ENCODE data around the gene GPM6B. TPM values are rescaled to one million over a fixed set of nuclear protein-coding genes. Genes with fewer than 3 reads are reported as not detected.

The GPM6B gene
- polyA plus RNA-seq, 1 donor from 2014 or later, result 205 TPM

GRCh38 chrX:13797512-13797911 lies 19.4 kb downstream of the GPM6B start:
- no peaks in the 10 kb centered on the region for H3K36me3 ChIP-seq (ENCODE audit: insufficient read depth, low read length)
- H4K20me1 ChIP-seq (ENCODE audit: insufficient read depth), result no peaks in the 10 kb centered on the region
- H3K4me3 ChIP-seq (ENCODE audit: low read length), result no peak overlapping the region
- H3F3A ChIP-seq (ENCODE audit: insufficient read depth, low read length, poor library complexity, severe bottlenecking), result no peaks in the 10 kb centered on the region
- H2AFZ ChIP-seq (ENCODE audit: low read depth, low read length), result no peak overlapping the region
- TF ChIP-seq RAD21 (conservative IDR thresholded peaks at IDR 0.05), result no peak
- no peaks in the 10 kb centered on the region for H3K9me2 ChIP-seq (ENCODE audit: insufficient read depth, low read length)
- H3K79me2 ChIP-seq (replicated peaks; ENCODE audit: insufficient read depth, low read length), result no peaks in the 10 kb centered on the region
- no peak overlapping the region for H3K4me2 ChIP-seq (ENCODE audit: low read length)
- no peaks in the 10 kb centered on the region for H3K27me3 ChIP-seq (ENCODE audit: insufficient read depth, low read depth, low read length)
- no peak overlapping the region for H3K27ac ChIP-seq (ENCODE audit: low read length)
- no peaks in the 10 kb centered on the region for H3K9me3 ChIP-seq (ENCODE audit: low read length)
- no peak overlapping the region for H3K9ac ChIP-seq (ENCODE audit: low read length)

- H3F3A ChIP-seq (ENCODE audit: insufficient read depth, low read length, poor library complexity, severe bottlenecking), result no peaks in the 10 kb centered on the region
- H3K4me2 ChIP-seq (ENCODE audit: low read length), result no peak overlapping the region
- no peak overlapping the region for H2AFZ ChIP-seq (ENCODE audit: low read depth, low read length)
- no peaks in the 10 kb centered on the region for H3K36me3 ChIP-seq (ENCODE audit: insufficient read depth, low read length)
- TF ChIP-seq EZH2 (IDR thresholded peaks at IDR 0.05; ENCODE audit: borderline replicate concordance, insufficient read depth, low read length, poor library complexity, severe bottlenecking) (no peak), TAF1 (IDR thresholded peaks at IDR 0.05; ENCODE audit: low read depth) (no peak)
- no peaks in the 10 kb centered on the region for H3K27me3 ChIP-seq (ENCODE audit: insufficient read depth, low read depth, low read length)
- no peak overlapping the region for H3K9ac ChIP-seq (ENCODE audit: low read length)
- H3K79me2 ChIP-seq (replicated peaks; ENCODE audit: insufficient read depth, low read length), result no peaks in the 10 kb centered on the region
- H3K9me2 ChIP-seq (ENCODE audit: insufficient read depth, low read length), result no peaks in the 10 kb centered on the region
- no peak overlapping the region for H3K4me3 ChIP-seq (ENCODE audit: low read length)
- no peaks in the 10 kb centered on the region for H4K20me1 ChIP-seq (ENCODE audit: insufficient read depth)
- H3K27ac ChIP-seq (ENCODE audit: low read length), result no peak overlapping the region
- no peaks in the 10 kb centered on the region for H3K9me3 ChIP-seq (ENCODE audit: low read length)
Observed at GRCh38 chrX:13794417-13794816, 22.5 kb downstream of the GPM6B start.

- H3K27ac ChIP-seq (ENCODE audit: low read length), result no peak overlapping the region
- H3K4me2 ChIP-seq (ENCODE audit: low read length), result no peak overlapping the region
Observed at GRCh38 chrX:13793897-13794296, 23.0 kb downstream of the GPM6B start.

More at GRCh38 chrX:13793897-13794296, 23.0 kb downstream of the GPM6B start:
- no peak for TF ChIP-seq TAF1 (IDR thresholded peaks at IDR 0.05; ENCODE audit: low read depth)
- no peak for TF ChIP-seq RAD21 (conservative IDR thresholded peaks at IDR 0.05)
- TF ChIP-seq MXI1 (conservative IDR thresholded peaks at IDR 0.05; ENCODE audit: poor library complexity, severe bottlenecking), result no peak
- TF ChIP-seq, protein P1, sequence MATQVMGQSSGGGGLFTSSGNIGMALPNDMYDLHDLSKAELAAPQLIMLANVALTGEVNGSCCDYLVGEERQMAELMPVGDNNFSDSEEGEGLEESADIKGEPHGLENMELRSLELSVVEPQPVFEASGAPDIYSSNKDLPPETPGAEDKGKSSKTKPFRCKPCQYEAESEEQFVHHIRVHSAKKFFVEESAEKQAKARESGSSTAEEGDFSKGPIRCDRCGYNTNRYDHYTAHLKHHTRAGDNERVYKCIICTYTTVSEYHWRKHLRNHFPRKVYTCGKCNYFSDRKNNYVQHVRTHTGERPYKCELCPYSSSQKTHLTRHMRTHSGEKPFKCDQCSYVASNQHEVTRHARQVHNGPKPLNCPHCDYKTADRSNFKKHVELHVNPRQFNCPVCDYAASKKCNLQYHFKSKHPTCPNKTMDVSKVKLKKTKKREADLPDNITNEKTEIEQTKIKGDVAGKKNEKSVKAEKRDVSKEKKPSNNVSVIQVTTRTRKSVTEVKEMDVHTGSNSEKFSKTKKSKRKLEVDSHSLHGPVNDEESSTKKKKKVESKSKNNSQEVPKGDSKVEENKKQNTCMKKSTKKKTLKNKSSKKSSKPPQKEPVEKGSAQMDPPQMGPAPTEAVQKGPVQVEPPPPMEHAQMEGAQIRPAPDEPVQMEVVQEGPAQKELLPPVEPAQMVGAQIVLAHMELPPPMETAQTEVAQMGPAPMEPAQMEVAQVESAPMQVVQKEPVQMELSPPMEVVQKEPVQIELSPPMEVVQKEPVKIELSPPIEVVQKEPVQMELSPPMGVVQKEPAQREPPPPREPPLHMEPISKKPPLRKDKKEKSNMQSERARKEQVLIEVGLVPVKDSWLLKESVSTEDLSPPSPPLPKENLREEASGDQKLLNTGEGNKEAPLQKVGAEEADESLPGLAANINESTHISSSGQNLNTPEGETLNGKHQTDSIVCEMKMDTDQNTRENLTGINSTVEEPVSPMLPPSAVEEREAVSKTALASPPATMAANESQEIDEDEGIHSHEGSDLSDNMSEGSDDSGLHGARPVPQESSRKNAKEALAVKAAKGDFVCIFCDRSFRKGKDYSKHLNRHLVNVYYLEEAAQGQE (IDR thresholded peaks at IDR 0.05; ENCODE audit: borderline replicate concordance), result no peak
- no peak for TF ChIP-seq POLR2AphosphoS5 (IDR thresholded peaks at IDR 0.05)
- TF ChIP-seq SMC3 (conservative IDR thresholded peaks at IDR 0.05; ENCODE audit: poor library complexity), result no peak
- TF ChIP-seq EP300 (conservative IDR thresholded peaks at IDR 0.05; ENCODE audit: poor library complexity, severe bottlenecking), result no peak
- TF ChIP-seq, protein P2, sequence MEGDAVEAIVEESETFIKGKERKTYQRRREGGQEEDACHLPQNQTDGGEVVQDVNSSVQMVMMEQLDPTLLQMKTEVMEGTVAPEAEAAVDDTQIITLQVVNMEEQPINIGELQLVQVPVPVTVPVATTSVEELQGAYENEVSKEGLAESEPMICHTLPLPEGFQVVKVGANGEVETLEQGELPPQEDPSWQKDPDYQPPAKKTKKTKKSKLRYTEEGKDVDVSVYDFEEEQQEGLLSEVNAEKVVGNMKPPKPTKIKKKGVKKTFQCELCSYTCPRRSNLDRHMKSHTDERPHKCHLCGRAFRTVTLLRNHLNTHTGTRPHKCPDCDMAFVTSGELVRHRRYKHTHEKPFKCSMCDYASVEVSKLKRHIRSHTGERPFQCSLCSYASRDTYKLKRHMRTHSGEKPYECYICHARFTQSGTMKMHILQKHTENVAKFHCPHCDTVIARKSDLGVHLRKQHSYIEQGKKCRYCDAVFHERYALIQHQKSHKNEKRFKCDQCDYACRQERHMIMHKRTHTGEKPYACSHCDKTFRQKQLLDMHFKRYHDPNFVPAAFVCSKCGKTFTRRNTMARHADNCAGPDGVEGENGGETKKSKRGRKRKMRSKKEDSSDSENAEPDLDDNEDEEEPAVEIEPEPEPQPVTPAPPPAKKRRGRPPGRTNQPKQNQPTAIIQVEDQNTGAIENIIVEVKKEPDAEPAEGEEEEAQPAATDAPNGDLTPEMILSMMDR (IDR thresholded peaks at IDR 0.05; ENCODE audit: poor library complexity, severe bottlenecking), result no peak
- no peak for TF ChIP-seq EZH2 (IDR thresholded peaks at IDR 0.05; ENCODE audit: borderline replicate concordance, insufficient read depth, low read length, poor library complexity, severe bottlenecking)
- no peaks in the 10 kb centered on the region for H3K79me2 ChIP-seq (replicated peaks; ENCODE audit: insufficient read depth, low read length)
- H4K20me1 ChIP-seq (ENCODE audit: insufficient read depth), result no peaks in the 10 kb centered on the region
- no peak overlapping the region for H2AFZ ChIP-seq (ENCODE audit: low read depth, low read length)
- no peaks in the 10 kb centered on the region for H3K27me3 ChIP-seq (ENCODE audit: insufficient read depth, low read depth, low read length)
- no peak overlapping the region for H3K4me3 ChIP-seq (ENCODE audit: low read length)
- H3K9ac ChIP-seq (ENCODE audit: low read length), result no peak overlapping the region
- H3K9me3 ChIP-seq (ENCODE audit: low read length), result no peaks in the 10 kb centered on the region
- no peaks in the 10 kb centered on the region for H3K9me2 ChIP-seq (ENCODE audit: insufficient read depth, low read length)
- no peaks in the 10 kb centered on the region for H3K36me3 ChIP-seq (ENCODE audit: insufficient read depth, low read length)
- H3F3A ChIP-seq (ENCODE audit: insufficient read depth, low read length, poor library complexity, severe bottlenecking), result no peaks in the 10 kb centered on the region
